HG02623 (cell line): ENCODE results near the gene ARL4C.

Source experiments
- ATAC-seq: cut with Tn5 transposase; IDR thresholded peaks from one replicate; pipeline ENCODE4 v1.9.1; 2021; ENCODE audit warnings: moderate library complexity; ENCODE audit not compliant: unreplicated experiment

The ARL4C gene

DNA sequence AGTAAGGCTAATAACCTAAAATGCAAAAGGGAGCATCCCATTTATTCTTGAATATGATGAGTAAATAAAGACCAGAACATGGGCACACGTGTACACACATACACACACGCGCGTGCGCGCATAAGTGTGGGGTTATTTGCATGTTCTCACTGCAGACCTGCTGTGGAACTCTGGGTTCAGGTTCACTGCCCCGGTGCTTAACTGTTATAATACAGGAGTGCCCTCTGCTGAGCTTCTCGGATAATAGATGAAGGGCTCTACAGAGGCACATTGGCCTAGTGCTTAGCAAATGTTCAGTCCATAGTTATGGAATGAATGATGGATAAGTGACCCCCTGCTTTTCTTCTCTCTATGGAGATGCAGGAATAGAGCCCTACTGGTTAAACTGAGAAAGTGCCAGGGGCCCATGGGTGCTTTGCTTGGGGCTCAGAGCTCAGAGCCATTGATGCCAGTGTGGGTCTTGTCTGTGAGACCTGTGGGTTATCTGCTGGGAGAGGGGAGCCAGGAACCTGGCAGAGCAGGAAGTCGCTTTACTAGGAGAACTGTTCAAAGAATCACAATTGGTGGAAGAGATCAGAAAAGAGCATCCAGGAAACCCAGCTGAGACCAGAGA is 3.6 kb upstream of the ARL4C start:
- ATAC-seq, result peak; percentile 46

DNA sequence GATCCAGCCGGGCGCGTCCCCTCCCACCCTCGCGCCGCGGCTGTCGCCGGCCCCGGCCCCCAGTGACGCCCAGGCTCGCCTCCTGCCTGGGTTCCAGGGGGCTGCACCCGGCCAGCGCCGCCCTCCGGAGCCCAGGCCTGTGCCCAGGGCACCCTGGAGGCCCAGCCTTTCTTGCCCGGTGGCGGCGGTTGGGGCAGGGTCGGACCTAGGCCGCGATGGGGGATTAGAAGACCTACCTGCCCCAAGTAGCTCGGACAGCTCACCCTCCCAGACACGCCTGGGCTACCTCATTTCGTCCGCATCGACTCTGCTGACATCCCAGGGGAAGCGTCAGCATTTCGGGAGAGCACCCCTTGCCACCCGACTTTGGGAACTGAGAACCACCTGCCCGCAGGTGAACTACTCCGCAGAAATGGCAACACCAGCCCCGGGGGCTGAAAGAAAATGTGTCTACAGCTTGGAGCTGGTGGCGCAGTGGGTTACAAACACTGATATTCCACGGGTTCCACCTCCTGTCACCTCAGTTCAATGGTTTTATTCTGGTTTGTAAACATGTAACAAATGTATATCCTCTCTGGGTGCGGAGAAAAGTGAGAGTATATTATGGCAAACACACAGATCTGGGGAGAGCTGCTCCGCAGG is 834 bp upstream of the ARL4C start:
- no peak for ATAC-seq

DNA sequence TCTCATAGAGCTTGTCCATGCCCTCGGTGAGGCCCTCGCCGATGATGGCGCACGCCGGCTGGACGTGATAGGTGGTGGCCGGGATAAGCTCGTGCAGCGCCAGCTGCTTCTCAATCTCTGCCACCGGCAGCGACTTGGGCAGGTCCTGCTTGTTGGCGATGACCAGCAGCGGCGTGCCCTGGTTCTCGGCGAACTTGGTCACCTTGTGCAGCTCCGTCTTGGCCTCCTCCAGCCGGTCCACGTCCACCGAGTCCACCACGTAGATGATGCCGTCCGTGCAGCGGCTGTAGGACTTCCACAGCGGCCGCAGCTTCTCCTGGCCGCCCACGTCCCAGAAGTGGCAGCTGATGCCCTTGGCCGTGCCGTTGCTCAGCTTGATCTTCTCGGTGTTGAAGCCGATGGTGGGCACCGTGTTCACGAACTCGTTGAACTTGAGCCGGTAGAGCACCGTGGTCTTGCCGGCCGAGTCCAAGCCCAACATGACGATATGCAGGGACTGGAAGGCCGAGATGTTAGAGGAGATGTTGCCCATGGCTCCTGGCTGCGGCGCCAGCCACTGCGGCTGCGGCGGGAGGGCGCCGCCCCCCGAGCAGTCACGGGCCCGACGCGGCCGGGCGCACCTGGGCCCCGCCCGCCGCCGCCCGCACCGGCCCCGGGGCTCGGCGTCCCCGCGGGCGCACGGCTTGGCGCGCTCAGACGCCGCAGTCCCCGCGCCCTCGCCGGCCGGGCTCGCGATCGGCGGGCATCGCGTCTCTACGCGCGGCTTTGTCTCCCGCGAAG is 636 bp downstream of the ARL4C start:
- ATAC-seq, result peak; percentile 46

- no peak for ATAC-seq
These were observed 1.4 kb downstream of the ARL4C start for GRCh38 chr2:234495251-234496054.

- no peak for ATAC-seq
These were observed 2.3 kb downstream of the ARL4C start for GRCh38 chr2:234494361-234495250.

- ATAC-seq, result no peak
These were observed 3.1 kb downstream of the ARL4C start for GRCh38 chr2:234493796-234494195.

DNA sequence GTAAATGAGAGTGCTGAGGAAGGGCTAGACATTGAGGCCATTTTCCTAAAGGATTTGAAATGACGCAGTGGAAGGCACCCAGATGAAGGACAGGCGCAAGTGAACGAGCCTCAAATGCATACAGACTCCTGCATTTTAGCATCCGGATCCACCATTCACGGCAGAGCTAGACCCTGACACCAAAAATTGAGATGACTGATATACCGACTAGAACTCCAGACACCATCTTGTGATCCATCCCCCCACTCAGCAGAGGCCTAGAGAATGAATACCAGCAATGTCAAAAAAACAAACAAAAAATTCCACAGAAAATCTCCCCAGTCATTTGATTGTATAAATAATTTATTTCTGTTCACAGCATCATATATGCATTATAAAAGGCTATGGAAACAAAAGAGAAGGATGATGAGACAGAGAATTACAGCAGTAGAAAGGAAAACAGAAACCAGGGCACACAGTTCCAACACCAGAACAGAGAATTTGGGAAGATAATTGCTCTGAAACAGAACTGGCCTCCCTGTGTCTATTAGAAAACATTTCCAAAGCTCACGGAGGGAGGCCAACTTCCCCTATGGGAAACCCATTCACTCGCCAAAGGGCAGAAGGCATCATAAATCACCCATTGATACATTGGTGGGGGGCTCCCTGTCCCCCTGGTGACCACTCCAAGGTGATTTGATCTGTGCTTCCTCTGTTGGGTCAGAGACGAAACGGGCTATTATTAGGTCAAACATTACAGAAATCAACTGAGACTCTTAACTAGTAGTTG is 4.0 kb downstream of the ARL4C start:
- no peak for ATAC-seq

DNA sequence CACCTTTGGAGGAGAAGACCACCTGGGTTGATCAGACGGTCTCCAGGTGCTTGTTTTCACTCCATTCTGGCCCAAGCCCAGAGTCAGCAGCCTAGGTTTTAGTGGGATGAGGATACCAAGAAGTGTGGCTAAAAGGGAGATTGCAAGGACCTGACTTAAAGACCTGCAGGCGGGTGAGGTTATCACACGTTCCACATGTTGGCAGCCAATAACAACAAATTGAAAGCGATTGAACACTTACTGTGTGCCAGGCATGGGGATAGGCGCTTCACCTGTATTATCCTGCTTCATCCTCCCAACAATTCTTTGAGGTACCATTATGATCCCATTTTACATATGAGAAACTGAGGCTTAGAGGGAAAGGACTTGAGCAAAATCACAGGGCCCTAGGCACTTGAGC is 5.0 kb downstream of the ARL4C start:
- no peak for ATAC-seq

- no peak for ATAC-seq
These were observed 5.6 kb downstream of the ARL4C start for GRCh38 chr2:234491281-234491680.

GRCh38 chr2:234490271-234491091 is 6.4 kb downstream of the ARL4C start:
- no peak for ATAC-seq

DNA sequence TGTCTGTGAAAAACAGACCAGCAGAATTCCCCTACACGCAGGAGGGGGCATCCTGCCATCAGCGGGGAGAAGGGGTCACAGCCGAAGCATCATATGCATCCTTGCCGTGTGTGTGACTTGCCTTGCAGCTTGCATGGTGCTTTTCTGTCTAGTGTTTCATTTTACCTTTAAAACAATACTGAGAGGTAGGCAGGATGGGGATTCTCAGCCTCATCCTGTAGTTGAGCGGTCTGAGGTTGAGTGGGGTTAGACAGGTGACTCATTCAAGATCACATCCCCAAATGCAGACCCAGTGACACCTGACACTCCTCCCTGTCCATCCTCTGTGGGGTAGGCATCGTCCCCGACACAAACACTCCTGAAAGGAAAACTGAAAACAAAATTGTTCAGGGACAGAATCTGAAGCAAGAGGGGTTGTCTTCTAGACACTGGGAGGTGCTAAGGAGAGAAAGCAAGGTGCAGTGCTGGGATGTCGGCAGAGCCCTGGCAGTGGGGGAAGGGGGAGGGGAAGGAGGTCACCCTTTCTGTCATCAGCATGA is 7.9 kb downstream of the ARL4C start:
- peak; percentile 79 for ATAC-seq

DNA sequence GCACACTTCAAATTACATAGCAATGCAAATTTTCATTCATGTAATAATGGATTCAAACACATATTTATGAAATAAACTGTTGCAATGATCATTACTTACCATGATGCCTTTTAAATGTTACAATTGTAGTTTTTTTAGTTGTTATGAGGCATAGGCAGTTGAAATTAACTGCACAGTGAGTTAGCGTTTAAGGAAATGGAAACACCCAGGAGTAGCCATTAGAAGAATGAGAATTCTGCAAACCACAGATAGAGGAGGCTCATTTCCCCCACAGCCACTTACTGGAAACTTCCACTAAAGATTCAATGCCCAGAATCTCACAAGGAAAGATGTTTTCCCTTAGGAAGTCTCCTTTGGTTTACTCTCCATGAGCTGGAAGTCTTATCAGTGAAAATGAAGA is 8.4 kb downstream of the ARL4C start:
- ATAC-seq, result no peak

DNA sequence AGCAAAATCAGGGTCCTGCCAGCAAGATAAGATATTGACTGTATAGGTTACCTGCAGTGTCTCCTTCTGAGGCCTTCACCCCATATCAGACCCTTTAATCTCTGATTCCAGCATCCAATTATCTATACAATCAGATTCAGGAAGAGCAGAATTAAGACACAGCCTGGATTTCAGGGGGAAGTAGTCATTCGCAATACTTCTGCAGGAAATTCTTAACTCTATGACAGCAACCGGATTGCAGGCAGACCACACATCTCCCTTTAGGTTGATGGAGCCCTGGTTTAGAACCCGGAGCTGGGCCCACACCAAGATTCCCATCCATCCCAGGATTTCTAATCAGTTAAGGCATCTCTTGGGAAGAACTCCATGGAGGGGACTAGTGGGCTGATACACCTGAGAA is 9.5 kb downstream of the ARL4C start:
- no peak for ATAC-seq

GRCh38 chr2:234483568-234484251 is 13.2 kb downstream of the ARL4C start:
- peak; percentile 68 for ATAC-seq

- no peak for ATAC-seq
These were observed 15.6 kb downstream of the ARL4C start for GRCh38 chr2:234481301-234481700.

DNA sequence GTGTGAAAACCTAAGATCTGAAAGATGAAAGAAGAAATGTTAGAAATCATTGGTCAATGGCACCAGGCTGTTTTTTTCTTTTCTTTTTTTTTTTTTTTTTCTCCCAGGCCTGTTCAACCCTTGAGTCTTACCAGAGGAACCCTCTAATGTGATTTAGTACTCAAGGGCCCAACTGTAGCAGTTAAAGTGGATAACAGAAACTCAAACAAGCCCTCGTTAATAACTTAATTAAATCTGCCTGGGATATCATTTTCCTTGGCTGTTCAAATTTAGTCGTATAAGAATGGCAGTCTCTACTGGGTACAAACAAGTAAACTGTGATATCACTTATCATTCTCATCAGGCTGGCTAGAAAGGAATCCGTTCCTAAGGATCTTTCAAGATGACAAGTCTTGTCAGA is 16.5 kb downstream of the ARL4C start:
- ATAC-seq, result no peak

DNA sequence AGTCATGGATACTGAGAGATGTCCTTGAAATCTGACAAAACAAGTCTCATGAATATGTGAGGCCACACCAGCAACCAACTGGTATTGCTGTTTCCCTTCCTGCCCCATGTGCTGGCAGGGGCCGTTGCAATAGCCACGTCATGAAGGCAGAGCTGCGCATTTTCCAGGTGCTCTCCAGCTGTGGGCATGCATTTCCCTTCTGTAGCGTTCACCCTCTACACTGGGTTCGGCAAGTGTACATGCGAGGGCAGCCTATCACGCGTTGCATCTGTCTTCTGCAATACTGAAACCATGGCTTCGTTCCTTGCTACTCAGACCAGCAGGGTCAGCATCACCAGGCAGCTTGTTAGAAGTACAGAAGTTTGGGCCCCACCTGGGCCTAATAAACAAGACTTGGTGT is 17.4 kb downstream of the ARL4C start:
- ATAC-seq, result no peak
